GM23338 (cell line): ENCODE data around the gene NRF1. TPM values are rescaled to one million over a fixed set of nuclear protein-coding genes. Genes with fewer than 3 reads are reported as not detected.
"Not testable (repeated sequence)": the region's sequence is repeated elsewhere in the genome, so short reads cannot be mapped to it uniquely, and the experiment has no call there.

Experiments
- ATAC-seq: fragments of 200-7000 bp; cut with Tn5 transposase; 3 replicates; pipeline ENCODE4 v1.9.1; 2020
- DNase-seq: peaks from one replicate; pipeline ENCODE4 v3.0.0-alpha.2; 2015; ENCODE audit warnings: low spot score
- H2AFZ ChIP-seq: fragments of 200-600 bp; sonication (generic); 2 replicates; pipeline ENCODE4 v1.8.0; 2016; ENCODE audit warnings: antibody characterized with exemption, mild to moderate bottlenecking, moderate library complexity
- H3F3A ChIP-seq: fragments of 200-600 bp; sonication (generic); replicated peaks from 2 replicates; pipeline ENCODE4 v1.8.0; 2017; ENCODE audit warnings: antibody characterized with exemption, mixed run types, low read depth
- H3K27ac ChIP-seq: fragments of 200-600 bp; sonication (generic); 2 replicates; pipeline ENCODE4 v1.6.1; 2016; ENCODE audit warnings: low read depth
- H3K27me3 ChIP-seq: fragments of 200-600 bp; sonication (generic); 2 replicates; pipeline ENCODE4 v1.8.0; 2016; ENCODE audit warnings: mild to moderate bottlenecking, mixed run types, moderate library complexity; ENCODE audit not compliant: insufficient read depth
- H3K36me3 ChIP-seq: fragments of 200-600 bp; sonication (generic); 2 replicates; pipeline ENCODE4 v1.8.0; 2016; ENCODE audit warnings: mild to moderate bottlenecking; ENCODE audit not compliant: insufficient read depth
- H3K4me1 ChIP-seq: fragments of 200-600 bp; sonication (generic); 2 replicates; pipeline ENCODE4 v1.8.0; 2016; ENCODE audit warnings: mild to moderate bottlenecking, moderate library complexity; ENCODE audit not compliant: insufficient read depth
- H3K4me2 ChIP-seq: fragments of 200-600 bp; sonication (generic); 2 replicates; pipeline ENCODE4 v1.7.1; 2017; ENCODE audit warnings: mixed run types
- H3K4me3 ChIP-seq: fragments of 200-600 bp; sonication (generic); 2 replicates; pipeline ENCODE4 v1.6.1; 2016; ENCODE audit warnings: mixed run types
- H3K79me2 ChIP-seq: fragments of 200-600 bp; sonication (generic); replicated peaks from 2 replicates; pipeline ENCODE4 v1.8.0; 2017; ENCODE audit warnings: mild to moderate bottlenecking; ENCODE audit not compliant: insufficient read depth
- H3K9me2 ChIP-seq: fragments of 200-600 bp; sonication (generic); 2 replicates; pipeline ENCODE4 v1.8.0; 2017; ENCODE audit not compliant: insufficient read depth
- H4K20me1 ChIP-seq: fragments of 200-600 bp; sonication (generic); replicated peaks from 2 replicates; pipeline ENCODE4 v1.8.0; 2017; ENCODE audit warnings: mild to moderate bottlenecking; ENCODE audit not compliant: insufficient read depth
- H3K27ac Mint-ChIP-seq: 2 replicates; pipeline ENCODE4 v1.8.0; 2020; ENCODE audit warnings: inconsistent platforms, mild to moderate bottlenecking, moderate library complexity, mixed read lengths
- H3K27me3 Mint-ChIP-seq: 3 replicates; pipeline ENCODE4 v1.8.0; 2022; ENCODE audit warnings: low read depth, mild to moderate bottlenecking, moderate library complexity, mixed read lengths, inconsistent platforms; ENCODE audit not compliant: insufficient read depth, poor library complexity
- H3K36me3 Mint-ChIP-seq: 3 replicates; pipeline ENCODE4 v1.8.0; 2021; ENCODE audit warnings: low read depth, mild to moderate bottlenecking, inconsistent platforms, moderate library complexity, mixed read lengths
- H3K4me1 Mint-ChIP-seq: 3 replicates; pipeline ENCODE4 v1.8.0; 2020; ENCODE audit warnings: mild to moderate bottlenecking, inconsistent platforms, mixed read lengths
- H3K4me3 Mint-ChIP-seq: 3 replicates; pipeline ENCODE4 v1.8.0; 2021; ENCODE audit warnings: moderate library complexity, mild to moderate bottlenecking, inconsistent platforms, mixed read lengths
- H3K9me3 Mint-ChIP-seq: 3 replicates; pipeline ENCODE4 v1.8.0; 2020; ENCODE audit warnings: moderate library complexity, mild to moderate bottlenecking, inconsistent platforms, mixed read lengths
- CTCF ChIP-seq, 2 experiments: fragments of 200-600 bp in 1 of 2; sonication (generic) in 1 of 2; conservative IDR thresholded peaks; 2 replicates each; pipeline versions ENCODE4 v1.5.1 to v1.6.1; 2016 to 2017; ENCODE audit warnings: antibody characterized with exemption in 2 of 2, low read depth in 2 of 2, mild to moderate bottlenecking in 2 of 2, moderate library complexity in 1 of 2
- ETS1 ChIP-seq: IDR thresholded peaks from 2 replicates; pipeline ENCODE4 v1.6.1; 2016; ENCODE audit warnings: antibody characterized with exemption
- EZH2 ChIP-seq: fragments of 200-600 bp; sonication (generic); IDR thresholded peaks from one replicate; pipeline ENCODE4 v1.8.0; 2017; ENCODE audit warnings: antibody characterized with exemption, mild to moderate bottlenecking, low read depth; ENCODE audit not compliant: unreplicated experiment
- EZH2phosphoT487 ChIP-seq: fragments of 200-600 bp; sonication (generic); IDR thresholded peaks from one replicate; pipeline ENCODE4 v1.8.1; 2018; ENCODE audit warnings: antibody characterized with exemption; ENCODE audit not compliant: unreplicated experiment
- JUNB ChIP-seq: IDR thresholded peaks from one replicate; pipeline ENCODE4 v1.6.1; 2016; ENCODE audit warnings: antibody characterized with exemption; ENCODE audit not compliant: unreplicated experiment
- NANOG ChIP-seq: IDR thresholded peaks from 2 replicates; pipeline ENCODE4 v1.6.1; 2016; ENCODE audit warnings: antibody characterized with exemption, borderline replicate concordance
- POLR2AphosphoS5 ChIP-seq: IDR thresholded peaks from 2 replicates; pipeline ENCODE4 v1.6.1; 2016; ENCODE audit warnings: antibody characterized with exemption, low read depth
- REST ChIP-seq: IDR thresholded peaks from one replicate; pipeline ENCODE4 v1.6.1; 2018; ENCODE audit warnings: antibody characterized with exemption; ENCODE audit not compliant: unreplicated experiment
- STAT1 ChIP-seq: IDR thresholded peaks from one replicate; pipeline ENCODE4 v1.6.1; 2016; ENCODE audit warnings: antibody characterized with exemption; ENCODE audit not compliant: unreplicated experiment
- ZNF114 ChIP-seq: fragments of 250-450 bp; sonication (Bioruptor Pico); IDR thresholded peaks from 2 replicates; pipeline ENCODE4 v1.5.0; 2020; ENCODE audit warnings: mild to moderate bottlenecking, moderate library complexity
- ZNF331 ChIP-seq: fragments of 250-450 bp; sonication (Bioruptor Pico); IDR thresholded peaks from 2 replicates; pipeline ENCODE4 v1.5.0; 2020; ENCODE audit warnings: low read depth, mild to moderate bottlenecking, moderate library complexity
- polyA plus RNA-seq: library from polyadenylated mRNA; unstranded; fragments of >200 nt; fragmentation: Nextera tagmentation; extraction: Ambion mirVana; gene quantifications from 2 replicates; pipeline ENCODE4 v1.2.1, GENCODE V29; 2016
- total RNA-seq: library from RNA; depleted of rRNA; stranded (reverse); fragments of >200 nt; shearing (Covaris generic); gene quantifications from 2 replicates; pipeline ENCODE4 v1.2.3, GENCODE V29; 2014

NRF1 gene
- total and polyA plus RNA-seq, 2 experiments from 2014 or later: 5.3 to 24.6 TPM

GRCh38 chr7:129635300-129636029, 23.9 kb downstream of the NRF1 start:
- DNase-seq: peak; percentile 89
- H3K27me3 Mint-ChIP-seq: peaks cover under 1% of the 10 kb centered on the region
- Histone ChIP-seq H3K4me2 (no peak overlapping the region), H4K20me1 (peaks cover 71% of the 10 kb centered on the region), H3K4me1 (peaks cover 9% of the 10 kb centered on the region), H3K79me2 (peaks cover 90% of the 10 kb centered on the region), H2AFZ (no peak overlapping the region), H3K36me3 (no peaks in the 10 kb centered on the region), H3K27ac (no peak overlapping the region), H3K4me3 (no peak overlapping the region), H3K27me3 (peaks cover 12% of the 10 kb centered on the region), H3F3A (no peaks in the 10 kb centered on the region), H3K9me2 (no peaks in the 10 kb centered on the region)
- H3K9me3 Mint-ChIP-seq: no peaks in the 10 kb centered on the region
- TF ChIP-seq STAT1 (no peak), CTCF (conservative IDR thresholded peaks at IDR 0.05; ENCODE audit: low read depth in 2 of 2) (peak; percentile 83 to 89), NANOG (no peak), EZH2phosphoT487 (no peak), JUNB (no peak), ZNF331 (no peak), POLR2AphosphoS5 (no peak), EZH2 (no peak)
- H3K27ac Mint-ChIP-seq: no peak overlapping the region
- no peak overlapping the region; the same call in 2 of the 3 replicates for H3K4me3 Mint-ChIP-seq
- no peaks in the 10 kb centered on the region for H3K36me3 Mint-ChIP-seq
- ATAC-seq: peak; percentile 99
- H3K4me1 Mint-ChIP-seq: peaks cover 8% of the 10 kb centered on the region

- H3K9me2 ChIP-seq, H3K36me3 Mint-ChIP-seq, H3K27ac ChIP-seq, H3K9me3 Mint-ChIP-seq, H3K4me1 Mint-ChIP-seq, H3K36me3 ChIP-seq, H3K4me3 Mint-ChIP-seq, H3K27me3 Mint-ChIP-seq, DNase-seq, H3K27ac Mint-ChIP-seq, ATAC-seq, H3F3A ChIP-seq, H3K4me2 ChIP-seq, H2AFZ ChIP-seq, H3K27me3 ChIP-seq, H3K4me1 ChIP-seq, H3K4me3 ChIP-seq: not testable (repeated sequence)
- H3K79me2 ChIP-seq: peaks cover 88% of the 10 kb centered on the region
- H4K20me1 ChIP-seq: peaks cover 65% of the 10 kb centered on the region
Measured at GRCh38 chr7:129636030-129636550, 24.6 kb downstream of the NRF1 start.

GRCh38 chr7:129636641-129637040, 25.1 kb downstream of the NRF1 start:
- Histone ChIP-seq H3F3A (no peaks in the 10 kb centered on the region), H3K4me3 (no peak overlapping the region), H3K79me2 (peaks cover 82% of the 10 kb centered on the region), H3K9me2 (no peaks in the 10 kb centered on the region), H3K36me3 (no peaks in the 10 kb centered on the region), H2AFZ (no peak overlapping the region), H3K4me1 (peaks cover 7% of the 10 kb centered on the region; the same call in 1 of the 2 replicates), H4K20me1 (peaks cover 60% of the 10 kb centered on the region), H3K27me3 (peaks cover under 1% of the 10 kb centered on the region; the same call in 1 of the 2 replicates), H3K4me2 (no peak overlapping the region), H3K27ac (no peak overlapping the region)
- H3K4me1 Mint-ChIP-seq: peaks cover 7% of the 10 kb centered on the region
- H3K27ac Mint-ChIP-seq: no peak overlapping the region
- DNase-seq: no peak
- no peaks in the 10 kb centered on the region for H3K27me3 Mint-ChIP-seq
- H3K4me3 Mint-ChIP-seq: no peak overlapping the region
- no peaks in the 10 kb centered on the region; the same call in 2 of the 3 replicates for H3K9me3 Mint-ChIP-seq
- no peaks in the 10 kb centered on the region for H3K36me3 Mint-ChIP-seq
- no peak for ATAC-seq
- TF ChIP-seq REST: no peak
- no peak for TF ChIP-seq ZNF114 (CRISPR knock-in tag)
- TF ChIP-seq ETS1: no peak
- TF ChIP-seq ZNF331: no peak
- no peak for TF ChIP-seq EZH2
